PFSK-1 (cell line): ENCODE data around the gene SOCS6.

Experiments
- FOXP2 ChIP-seq: optimal IDR thresholded peaks from 2 replicates; pipeline ENCODE3; 2011; ENCODE audit warnings: borderline replicate concordance, control low read depth, inconsistent platforms; ENCODE audit not compliant: insufficient read depth; ENCODE audit errors: extremely low read length, extremely low read depth
- POLR2AphosphoS5 ChIP-seq: IDR thresholded peaks from 2 replicates; pipeline ENCODE4 v1.6.1; 2012; ENCODE audit warnings: low read depth, mild to moderate bottlenecking, control low read depth, low read length, moderate library complexity
- REST ChIP-seq, 2 experiments: IDR thresholded peaks; 2 replicates each; pipeline versions ENCODE4 v1.6.1 to v1.8.0; 2011 to 2012; ENCODE audit warnings: low read depth in 2 of 2, low read length in 2 of 2, control low read depth in 1 of 2, inconsistent platforms in 1 of 2, mild to moderate bottlenecking in 1 of 2, moderate library complexity in 1 of 2; ENCODE audit not compliant: insufficient read depth in 1 of 2
- SIN3A ChIP-seq: IDR thresholded peaks from 2 replicates; pipeline ENCODE4 v1.6.1; 2012; ENCODE audit warnings: mild to moderate bottlenecking, low read length, moderate library complexity, borderline replicate concordance; ENCODE audit not compliant: insufficient read depth
- TAF1 ChIP-seq: IDR thresholded peaks from 2 replicates; pipeline ENCODE4 v1.6.1; 2012; ENCODE audit warnings: low read length, control low read depth, borderline replicate concordance; ENCODE audit not compliant: insufficient read depth

The SOCS6 gene

GRCh38 chr18:70288171-70288850 lies 534 bp upstream of the SOCS6 start:
- TF ChIP-seq SIN3A (no peak), REST (IDR thresholded peaks at IDR 0.05; ENCODE audit: insufficient read depth in 1 of 2, low read depth in 2 of 2, low read length in 2 of 2) (no peak), POLR2AphosphoS5 (no peak), TAF1 (no peak), FOXP2 (no peak)

DNA sequence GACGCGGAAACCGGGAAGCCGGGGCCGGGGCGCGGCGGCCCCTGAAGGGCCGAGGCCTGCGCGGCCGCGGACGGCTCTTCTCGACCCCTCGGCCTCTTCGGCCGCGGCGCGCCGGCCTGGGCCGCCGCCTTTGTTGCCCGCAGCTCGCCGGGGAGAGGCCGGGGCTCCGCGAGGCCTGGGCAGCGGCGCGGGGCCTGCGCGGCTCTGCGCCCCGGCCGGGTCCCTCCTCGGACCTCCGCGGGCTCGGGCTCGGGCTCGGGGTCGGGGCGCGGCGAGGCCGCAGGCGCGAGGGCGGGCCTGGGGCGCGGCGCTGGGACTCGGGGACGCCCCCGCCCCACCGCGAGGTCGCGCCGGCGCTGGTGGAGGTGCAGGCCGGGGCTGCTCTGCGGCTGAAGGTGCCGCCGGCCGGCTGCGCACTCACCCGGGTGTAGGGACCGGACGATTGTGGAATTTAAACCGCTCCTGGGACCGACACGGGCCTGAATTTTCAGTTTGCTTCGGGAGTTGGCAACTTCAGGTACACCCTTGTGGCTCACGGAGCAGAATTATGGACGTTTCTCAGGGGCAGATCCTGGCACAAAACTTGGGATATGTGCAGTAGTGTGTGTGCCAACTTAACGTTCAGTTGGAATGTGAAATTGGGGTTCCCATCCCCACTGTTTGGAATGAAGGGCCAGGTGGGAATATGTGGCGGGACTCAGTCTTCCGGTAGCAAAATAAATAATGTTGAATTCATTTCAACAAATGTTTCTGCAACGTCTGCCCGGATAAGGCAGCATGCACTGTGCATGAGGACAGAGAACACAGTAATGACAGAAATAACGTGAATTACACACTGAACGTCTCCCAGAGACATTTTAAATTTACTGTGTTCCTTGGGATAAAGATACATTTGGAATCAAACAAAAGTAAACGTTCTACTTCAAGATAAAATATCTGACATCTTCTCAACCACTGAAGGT lies 787 bp downstream of the SOCS6 start:
- TF ChIP-seq POLR2AphosphoS5 (no peak; the same call in 1 of the 2 replicates), FOXP2 (no peak), TAF1 (no peak), REST (IDR thresholded peaks at IDR 0.05; ENCODE audit: insufficient read depth in 1 of 2, low read depth in 2 of 2, low read length in 2 of 2) (no peak), SIN3A (no peak)

- TF ChIP-seq TAF1 (no peak), FOXP2 (no peak), SIN3A (no peak), POLR2AphosphoS5 (no peak), REST (IDR thresholded peaks at IDR 0.05; ENCODE audit: insufficient read depth in 1 of 2, low read depth in 2 of 2, low read length in 2 of 2) (no peak)
Measured at GRCh38 chr18:70290482-70291294, 1.8 kb downstream of the SOCS6 start.

DNA sequence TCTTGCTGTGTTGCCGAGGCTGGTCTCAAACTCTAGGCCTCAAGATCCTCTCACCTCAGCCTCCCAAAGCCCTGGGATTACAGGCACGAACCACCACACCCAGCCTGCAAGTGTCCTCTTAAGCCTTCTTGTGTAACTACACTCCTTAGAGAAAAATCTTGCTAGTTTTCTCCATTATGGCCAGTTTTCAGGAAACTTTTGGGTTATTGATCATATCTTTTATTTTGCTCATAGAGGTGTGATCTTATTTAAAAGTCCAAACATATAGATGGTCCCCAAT lies 2.4 kb downstream of the SOCS6 start:
- TF ChIP-seq TAF1: no peak
- TF ChIP-seq POLR2AphosphoS5: no peak
- no peak for TF ChIP-seq REST (IDR thresholded peaks at IDR 0.05; ENCODE audit: insufficient read depth in 1 of 2, low read depth in 2 of 2, low read length in 2 of 2)
- no peak for TF ChIP-seq FOXP2
